ENCODE data around the gene AFF2.

DNA sequence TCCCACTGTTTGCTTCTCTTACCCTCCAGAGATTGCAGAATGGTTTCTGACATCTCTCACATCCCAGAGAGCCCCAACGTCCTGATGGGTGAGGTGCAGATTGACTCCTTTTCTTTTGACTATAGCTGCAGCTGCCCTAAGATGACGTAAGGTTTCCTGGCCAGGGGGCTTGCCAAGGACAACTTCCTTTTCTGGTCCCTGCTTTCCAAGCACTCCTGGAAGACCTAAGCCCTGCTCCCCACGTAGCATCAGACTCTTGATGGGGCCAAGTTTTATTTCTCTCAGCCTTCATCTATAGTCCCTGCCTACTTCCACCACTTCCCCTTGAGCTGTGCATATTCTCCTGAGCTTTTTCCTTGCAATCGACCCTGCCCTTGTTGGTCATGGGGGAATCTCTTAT, 507.0 kb downstream of the AFF2 start:
- TF ChIP-seq SP1 (IDR thresholded peaks at IDR 0.05) (no peak), FOXA1 (IDR thresholded peaks at IDR 0.05) (no peak)
